Vagina (tissue), 2 donors: ENCODE results near the gene CEND1. TPM values are rescaled to one million over a fixed set of nuclear protein-coding genes. Genes with fewer than 3 reads are reported as not detected.
"Not testable (repeated sequence)": the region's sequence is repeated elsewhere in the genome, so short reads cannot be mapped to it uniquely, and the experiment has no call there.

Source experiments
- DNase-seq, 2 donors: peaks; one replicate each; pipeline ENCODE4 v3.0.0-alpha.2; 2017; ENCODE audit errors: extremely low spot score in 2 of 2
- H3K27ac ChIP-seq: fragments of 200-600 bp; sonication (generic); one replicate; pipeline ENCODE4 v1.5.1; 2019
- H3K27me3 ChIP-seq: fragments of 200-600 bp; sonication (generic); one replicate; pipeline ENCODE4 v1.5.1; 2019
- H3K36me3 ChIP-seq, 2 donors: fragments of 200-600 bp; sonication (generic); one replicate each; pipeline ENCODE4 v1.5.1; 2017 to 2019
- H3K4me1 ChIP-seq: fragments of 200-600 bp; sonication (generic); one replicate; pipeline ENCODE4 v1.5.1; 2019
- H3K4me3 ChIP-seq, 2 donors: fragments of 200-600 bp; sonication (generic); 1 replicate in 1 of 2; 2 replicates in 1 of 2; pipeline ENCODE4 v1.5.1; 2016 to 2019
- H3K9me3 ChIP-seq: fragments of 200-600 bp; sonication (generic); one replicate; pipeline ENCODE4 v1.5.1; 2019
- POLR2A ChIP-seq, 2 donors: fragments of 450-650 bp; IDR thresholded peaks; one replicate each; pipeline ENCODE4 v1.6.1; 2017; ENCODE audit warnings: antibody characterized with exemption in 2 of 2, mild to moderate bottlenecking in 2 of 2, moderate library complexity in 2 of 2
- POLR2AphosphoS5 ChIP-seq, 2 donors: sonication (generic); formaldehyde crosslinking; IDR thresholded peaks; one replicate each; pipeline ENCODE4 v1.9.0; 2017; ENCODE audit warnings: antibody characterized with exemption in 2 of 2, mild to moderate bottlenecking in 2 of 2, low read depth in 1 of 2; ENCODE audit not compliant: insufficient read depth in 1 of 2
- intact Hi-C: fragments of 100-400 bp; cut with DNase I; formaldehyde crosslinking; loops from one replicate; pipeline ENCODE4 v1.15.1; 2023
- total RNA-seq: library from RNA; depleted of rRNA; stranded (reverse); fragments of >200 nt; gene quantifications from one replicate; pipeline ENCODE4 v1.2.3, GENCODE V29; 2016
- TF ChIP-seq, protein P1 (sequence below), 3 experiments: fragments of 450-650 bp in 2 of 3; fragments of 200-600 bp in 1 of 3; sonication (generic) in 1 of 3; IDR thresholded peaks; one replicate each; pipeline ENCODE4 v1.5.1; 2017 to 2019; ENCODE audit warnings: antibody characterized with exemption in 3 of 3, mild to moderate bottlenecking in 2 of 3, moderate library complexity in 2 of 3

CEND1 gene
- total RNA-seq, 1 donor from 2014 or later = 1.7 TPM

- TF ChIP-seq POLR2AphosphoS5 (IDR thresholded peaks at IDR 0.05; ENCODE audit: insufficient read depth in 1 of 2, low read depth in 1 of 2) (no peak), POLR2A (IDR thresholded peaks at IDR 0.05) (no peak)
- TF ChIP-seq, protein P1, sequence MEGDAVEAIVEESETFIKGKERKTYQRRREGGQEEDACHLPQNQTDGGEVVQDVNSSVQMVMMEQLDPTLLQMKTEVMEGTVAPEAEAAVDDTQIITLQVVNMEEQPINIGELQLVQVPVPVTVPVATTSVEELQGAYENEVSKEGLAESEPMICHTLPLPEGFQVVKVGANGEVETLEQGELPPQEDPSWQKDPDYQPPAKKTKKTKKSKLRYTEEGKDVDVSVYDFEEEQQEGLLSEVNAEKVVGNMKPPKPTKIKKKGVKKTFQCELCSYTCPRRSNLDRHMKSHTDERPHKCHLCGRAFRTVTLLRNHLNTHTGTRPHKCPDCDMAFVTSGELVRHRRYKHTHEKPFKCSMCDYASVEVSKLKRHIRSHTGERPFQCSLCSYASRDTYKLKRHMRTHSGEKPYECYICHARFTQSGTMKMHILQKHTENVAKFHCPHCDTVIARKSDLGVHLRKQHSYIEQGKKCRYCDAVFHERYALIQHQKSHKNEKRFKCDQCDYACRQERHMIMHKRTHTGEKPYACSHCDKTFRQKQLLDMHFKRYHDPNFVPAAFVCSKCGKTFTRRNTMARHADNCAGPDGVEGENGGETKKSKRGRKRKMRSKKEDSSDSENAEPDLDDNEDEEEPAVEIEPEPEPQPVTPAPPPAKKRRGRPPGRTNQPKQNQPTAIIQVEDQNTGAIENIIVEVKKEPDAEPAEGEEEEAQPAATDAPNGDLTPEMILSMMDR (IDR thresholded peaks at IDR 0.05) = no peak
Measured at GRCh38 chr11:746289-747157, 43.4 kb downstream of the CEND1 start.

GRCh38 chr11:745428-745827 is 44.5 kb downstream of the CEND1 start:
- Histone ChIP-seq H3K27me3 (no peaks in the 10 kb centered on the region), H3K36me3 (no peaks in the 10 kb centered on the region), H3K9me3 (no peaks in the 10 kb centered on the region), H3K4me1 (peaks cover 36% of the 10 kb centered on the region), H3K27ac (no peak overlapping the region), H3K4me3 (no peak overlapping the region)
- DNase-seq = no peak
- intact Hi-C loops = no loop called here
- TF ChIP-seq POLR2AphosphoS5 (IDR thresholded peaks at IDR 0.05; ENCODE audit: insufficient read depth in 1 of 2, low read depth in 1 of 2) = no peak

More at GRCh38 chr11:746289-747157, 43.4 kb downstream of the CEND1 start:
- H3K9me3 ChIP-seq = no peaks in the 10 kb centered on the region
- intact Hi-C loops = no loop called here
- H3K36me3 ChIP-seq = no peaks in the 10 kb centered on the region
- H3K4me1 ChIP-seq = peaks cover 36% of the 10 kb centered on the region
- peak overlapping the region; percentile 74 for H3K27ac ChIP-seq
- H3K4me3 ChIP-seq = peak overlapping the region; percentile 91 to 99
- no peak for DNase-seq
- H3K27me3 ChIP-seq = no peaks in the 10 kb centered on the region

DNA sequence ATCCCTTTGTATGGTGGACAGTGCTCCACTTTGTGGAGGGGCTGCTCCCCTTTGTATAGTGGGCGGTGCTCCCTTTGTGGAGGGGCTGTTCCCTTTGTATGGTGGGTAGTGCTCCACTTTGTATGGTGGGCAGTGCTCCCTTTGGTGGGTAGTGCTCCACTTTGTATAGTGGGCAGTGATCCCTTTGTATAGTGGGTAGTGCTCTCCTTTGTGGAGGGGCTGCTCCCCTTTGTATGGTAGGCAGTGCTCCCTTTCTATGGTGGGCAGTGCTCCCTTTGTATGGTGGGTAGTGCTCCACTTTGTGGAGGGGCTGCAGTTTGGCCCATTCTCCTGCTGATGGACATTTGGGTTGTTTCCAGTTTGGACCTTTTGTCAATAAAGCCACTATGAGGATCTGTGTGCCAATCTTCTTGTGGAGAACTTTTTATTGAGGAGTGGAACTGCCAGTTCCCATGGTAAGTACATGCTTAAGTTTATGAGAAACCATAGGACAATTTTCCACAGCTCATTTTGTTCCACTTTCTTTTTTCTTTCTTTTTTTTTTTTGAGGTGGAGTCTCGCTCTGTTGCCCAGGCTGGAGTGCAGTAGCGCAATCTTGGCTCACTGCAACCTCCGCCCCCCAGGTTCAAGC is 47.2 kb downstream of the CEND1 start:
- no peaks in the 10 kb centered on the region for H3K36me3 ChIP-seq
- H3K9me3 ChIP-seq = no peaks in the 10 kb centered on the region
- H3K27me3 ChIP-seq = no peaks in the 10 kb centered on the region
- H3K4me3 ChIP-seq = no peak overlapping the region
- intact Hi-C loops = no loop called here
- H3K4me1 ChIP-seq = peaks cover 15% of the 10 kb centered on the region
- TF ChIP-seq, protein P1 (IDR thresholded peaks at IDR 0.05) = no peak
- TF ChIP-seq POLR2AphosphoS5 (IDR thresholded peaks at IDR 0.05; ENCODE audit: insufficient read depth in 1 of 2, low read depth in 1 of 2) = no peak
- no peak for TF ChIP-seq POLR2A (IDR thresholded peaks at IDR 0.05)
- no peak for DNase-seq
- H3K27ac ChIP-seq = no peak overlapping the region

- TF ChIP-seq, protein P1 (IDR thresholded peaks at IDR 0.05) = no peak
- no peak for TF ChIP-seq POLR2A (IDR thresholded peaks at IDR 0.05)
- TF ChIP-seq POLR2AphosphoS5 (IDR thresholded peaks at IDR 0.05; ENCODE audit: insufficient read depth in 1 of 2, low read depth in 1 of 2) = no peak
- no peak for DNase-seq
- Histone ChIP-seq H3K27me3 (no peaks in the 10 kb centered on the region), H3K27ac (no peak overlapping the region), H3K36me3 (no peaks in the 10 kb centered on the region), H3K4me1 (peaks cover 19% of the 10 kb centered on the region), H3K9me3 (no peaks in the 10 kb centered on the region), H3K4me3 (no peak overlapping the region)
- intact Hi-C loops = no loop called here
Measured at GRCh38 chr11:742156-742546, 47.7 kb downstream of the CEND1 start.

DNA sequence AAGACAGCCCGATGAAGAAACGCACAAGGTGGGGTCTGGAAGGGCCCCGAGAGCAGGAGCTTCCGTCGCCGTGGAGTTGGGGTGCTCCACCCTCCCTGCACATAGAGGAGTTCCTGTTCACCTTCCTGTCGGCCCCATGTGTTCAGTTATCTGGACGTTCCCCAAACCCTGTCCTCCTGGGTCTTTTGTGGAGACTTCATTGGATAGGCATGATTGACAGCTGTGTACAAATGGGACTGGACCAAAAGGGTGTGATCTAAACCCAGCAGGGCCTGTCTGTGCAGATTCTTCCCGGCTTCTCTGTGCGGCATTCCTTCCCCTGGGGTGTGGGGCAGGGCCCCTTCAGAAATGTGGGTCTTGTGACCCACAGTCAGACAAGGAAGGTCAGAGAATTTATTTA is 52.0 kb downstream of the CEND1 start:
- H3K36me3 ChIP-seq, H3K4me3 ChIP-seq, H3K9me3 ChIP-seq, H3K27ac ChIP-seq, DNase-seq, intact Hi-C loops, H3K27me3 ChIP-seq, H3K4me1 ChIP-seq: not testable (repeated sequence)
- peak in 1 of 2 donors; percentile 24 for TF ChIP-seq POLR2AphosphoS5 (IDR thresholded peaks at IDR 0.05; ENCODE audit: insufficient read depth in 1 of 2, low read depth in 1 of 2)

GRCh38 chr11:737366-737765 is 52.5 kb downstream of the CEND1 start:
- no peaks in the 10 kb centered on the region for H3K9me3 ChIP-seq

More at GRCh38 chr11:737366-737765, 52.5 kb downstream of the CEND1 start:
- intact Hi-C loops = no loop called here
- Histone ChIP-seq H3K27ac (no peak overlapping the region), H3K4me3 (no peak overlapping the region), H3K4me1 (peaks cover 9% of the 10 kb centered on the region), H3K27me3 (no peaks in the 10 kb centered on the region), H3K36me3 (no peaks in the 10 kb centered on the region)
- TF ChIP-seq, protein P1 (IDR thresholded peaks at IDR 0.05) = no peak
- no peak for DNase-seq
